ENCODE measurements around the gene MCL1.
A peak's percentile ranks its signal among the peaks of the same experiment; 100 is the strongest.
"Not testable (repeated sequence)": the region's sequence is repeated elsewhere in the genome, so short reads cannot be mapped to it uniquely, and the experiment has no call there.

MCL1 gene

GRCh38 chr1:150601540-150601939 lies 22.1 kb upstream of the MCL1 start:
- no peak for DNase-seq

DNA sequence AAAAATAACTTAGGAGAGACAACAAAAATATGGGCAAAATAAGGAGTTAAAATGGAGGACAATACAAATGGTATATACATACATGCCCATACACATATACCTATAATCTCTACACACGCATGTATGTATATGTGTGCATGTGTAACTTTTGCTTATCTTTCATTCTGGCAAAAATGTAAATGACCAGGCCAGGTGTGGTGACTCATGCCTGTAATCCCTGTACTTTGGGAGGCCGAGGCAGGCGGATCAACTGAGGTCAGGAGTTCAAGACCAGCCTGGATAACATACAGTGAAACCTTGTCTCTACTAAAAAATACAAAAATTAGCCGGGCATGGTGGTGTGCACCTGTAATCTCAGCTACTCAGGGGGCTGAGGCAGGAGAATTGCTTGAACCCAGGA lies 18.9 kb upstream of the MCL1 start:
- DNase-seq: not testable (repeated sequence)

GRCh38 chr1:150596976-150597375 lies 17.6 kb upstream of the MCL1 start:
- DNase-seq: no peak

DNA sequence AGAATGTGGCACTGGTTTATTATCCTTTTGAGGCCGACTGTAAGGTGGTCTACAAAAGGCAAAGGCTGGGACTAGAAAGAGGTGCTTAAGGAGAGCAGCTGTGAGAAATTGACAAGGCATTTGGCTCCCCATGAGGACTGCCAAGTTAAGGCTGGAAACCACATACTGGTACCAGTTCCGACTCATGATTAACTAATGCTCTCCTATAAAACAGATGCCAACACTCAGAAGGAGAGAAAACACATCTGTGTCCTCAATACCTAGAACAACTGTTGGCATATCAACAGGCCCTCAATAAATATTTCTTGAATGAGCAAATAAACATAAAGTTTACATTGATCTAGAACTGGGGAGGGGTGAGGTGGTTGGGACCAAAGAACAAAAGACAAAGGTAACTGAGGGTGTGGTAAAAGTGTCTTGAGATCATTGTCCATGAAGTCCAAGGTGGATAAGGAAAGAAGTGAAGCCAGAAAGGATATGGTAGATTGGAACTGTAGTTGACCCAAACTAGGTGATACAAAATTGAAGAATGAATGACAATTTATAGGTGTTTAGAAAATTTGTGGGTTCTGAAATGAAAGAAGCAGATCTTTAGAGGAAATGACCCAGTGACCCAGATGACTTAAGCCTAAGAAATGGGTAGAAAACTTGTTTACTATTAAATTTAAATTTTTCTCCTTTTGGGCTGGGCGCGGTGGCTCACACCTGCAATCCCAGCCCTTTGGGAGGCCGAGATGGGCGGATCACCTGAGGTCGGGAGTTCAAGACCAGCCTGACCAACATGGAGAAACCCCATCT lies 16.9 kb upstream of the MCL1 start:
- DNase-seq: no peak

DNA sequence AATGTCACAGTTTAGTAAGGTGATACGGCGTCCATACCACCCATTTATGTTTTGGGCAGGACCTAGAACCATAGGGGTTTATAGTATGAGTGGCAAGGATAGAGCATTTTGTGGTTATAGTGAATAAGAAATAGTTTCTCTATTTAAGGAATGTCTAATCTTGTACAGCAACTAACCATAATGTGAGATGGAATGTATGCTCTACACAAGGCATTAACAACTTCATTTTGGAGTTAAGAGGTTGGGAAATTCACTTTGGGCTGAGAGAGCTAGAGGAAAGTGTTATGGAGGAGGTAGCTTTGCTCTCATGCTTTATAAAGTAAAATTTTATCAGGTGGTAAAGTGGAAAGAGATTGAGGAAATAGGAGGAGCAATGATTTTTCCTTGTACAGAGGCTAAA lies 3.0 kb upstream of the MCL1 start:
- DNase-seq: no peak

DNA sequence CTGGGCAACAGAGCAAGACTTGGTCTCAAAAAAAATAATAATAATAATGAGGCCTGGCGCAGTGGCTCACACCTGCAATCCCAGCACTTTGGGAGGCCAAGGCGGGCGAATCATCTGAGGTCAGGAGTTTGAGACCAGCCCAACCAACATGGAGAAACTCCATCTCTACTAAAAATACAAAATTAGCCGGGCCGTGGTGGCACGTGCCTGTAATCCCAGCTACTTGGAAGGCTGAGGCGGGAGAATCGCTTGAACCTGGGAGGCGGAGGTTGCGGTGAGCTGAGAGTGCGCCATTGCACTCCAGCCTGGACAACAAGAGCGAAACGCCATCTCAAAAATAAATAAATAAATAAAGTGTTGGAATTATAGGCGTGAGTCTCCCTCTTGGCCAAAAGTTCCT lies 2.6 kb upstream of the MCL1 start:
- not testable (repeated sequence) for DNase-seq

DNA sequence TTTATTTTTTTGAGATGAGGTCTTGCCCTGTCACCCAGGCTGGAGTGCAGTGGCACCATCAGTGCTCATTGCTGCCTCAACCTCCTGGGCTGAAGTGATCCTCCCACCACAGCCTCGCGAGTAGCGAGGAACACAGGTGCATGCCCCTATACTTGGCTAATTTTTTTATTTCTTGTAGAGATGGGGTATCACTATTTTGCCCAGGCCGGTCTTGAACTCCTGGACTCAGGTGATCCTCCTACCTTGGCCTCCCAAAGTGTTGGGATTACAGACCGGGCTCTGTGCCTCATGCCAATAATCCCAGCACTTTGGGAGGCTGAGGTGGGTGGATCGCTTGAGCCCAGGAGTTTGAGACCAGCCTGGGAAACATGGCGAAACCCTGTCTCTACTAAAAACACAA lies 2.0 kb upstream of the MCL1 start:
- DNase-seq: not testable (repeated sequence)

- not testable (repeated sequence) for DNase-seq
Observed at GRCh38 chr1:150580966-150581365, 1.6 kb upstream of the MCL1 start.

DNA sequence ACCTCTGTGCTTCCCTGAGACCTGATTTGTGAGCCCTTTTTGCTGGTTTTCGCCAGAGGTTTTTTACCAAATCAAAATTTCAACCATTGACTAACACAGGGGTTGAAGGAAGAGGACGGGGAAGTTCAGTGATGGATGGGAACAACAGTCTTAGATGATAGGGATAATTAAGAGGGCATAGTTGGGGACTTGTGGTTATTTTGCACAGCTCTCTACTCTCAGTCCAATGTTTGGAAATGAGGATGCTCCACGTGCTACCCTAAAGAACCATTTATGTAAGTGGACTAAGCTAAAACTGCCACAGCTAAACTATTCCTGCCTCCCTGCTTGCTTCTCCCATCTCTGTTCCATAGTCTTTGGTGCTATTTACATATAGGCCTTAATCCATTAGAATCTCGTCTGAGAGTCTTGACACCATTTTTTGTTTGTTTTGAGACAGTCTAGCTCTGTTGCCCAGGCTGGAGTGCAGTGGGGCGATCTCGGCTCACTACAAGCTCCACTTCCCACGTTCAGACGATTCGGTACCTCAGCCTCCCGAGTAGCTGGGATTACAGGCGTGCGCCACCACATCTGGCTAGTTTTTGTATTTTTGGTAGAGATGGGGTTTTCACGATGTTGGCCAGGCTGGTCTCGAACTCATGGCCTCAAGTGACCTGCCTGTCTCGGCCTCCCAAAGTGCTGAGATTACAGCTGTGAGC lies 684 bp upstream of the MCL1 start:
- no peak for DNase-seq

DNA sequence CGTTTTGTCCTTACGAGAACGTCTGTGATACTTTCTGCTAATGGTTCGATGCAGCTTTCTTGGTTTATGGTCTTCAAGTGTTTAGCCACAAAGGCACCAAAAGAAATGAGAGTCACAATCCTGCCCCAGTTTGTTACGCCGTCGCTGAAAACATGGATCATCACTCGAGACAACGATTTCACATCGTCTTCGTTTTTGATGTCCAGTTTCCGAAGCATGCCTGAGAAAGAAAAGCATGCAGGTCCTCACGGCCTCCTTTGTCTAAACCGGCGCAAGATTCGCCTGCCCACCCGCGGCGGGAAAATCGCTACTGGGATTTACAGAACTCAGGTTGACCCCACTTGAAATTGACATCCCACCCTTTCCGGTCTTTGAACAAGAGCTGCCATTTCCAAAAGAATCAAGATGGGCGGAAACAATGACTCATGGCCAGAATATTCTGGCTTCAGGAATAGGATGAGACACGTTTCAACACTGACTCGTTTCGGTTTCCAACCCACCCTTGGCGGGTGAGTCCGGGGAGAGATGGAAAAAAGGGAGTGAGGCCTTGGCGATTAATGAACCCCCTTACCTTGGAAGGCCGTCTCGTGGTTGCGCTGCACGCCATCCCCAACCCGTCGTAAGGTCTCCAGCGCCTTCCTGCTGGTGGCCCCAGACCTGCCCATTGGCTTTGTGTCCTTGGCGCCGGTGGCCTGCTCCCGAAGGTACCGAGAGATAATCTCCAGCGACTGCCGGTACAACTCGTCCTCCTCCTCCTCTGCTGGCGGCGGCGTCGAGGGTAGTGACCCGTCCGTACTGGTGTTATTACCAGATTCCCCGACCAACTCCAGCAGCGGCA lies 919 bp downstream of the MCL1 start:
- peak; percentile 69 for DNase-seq

DNA sequence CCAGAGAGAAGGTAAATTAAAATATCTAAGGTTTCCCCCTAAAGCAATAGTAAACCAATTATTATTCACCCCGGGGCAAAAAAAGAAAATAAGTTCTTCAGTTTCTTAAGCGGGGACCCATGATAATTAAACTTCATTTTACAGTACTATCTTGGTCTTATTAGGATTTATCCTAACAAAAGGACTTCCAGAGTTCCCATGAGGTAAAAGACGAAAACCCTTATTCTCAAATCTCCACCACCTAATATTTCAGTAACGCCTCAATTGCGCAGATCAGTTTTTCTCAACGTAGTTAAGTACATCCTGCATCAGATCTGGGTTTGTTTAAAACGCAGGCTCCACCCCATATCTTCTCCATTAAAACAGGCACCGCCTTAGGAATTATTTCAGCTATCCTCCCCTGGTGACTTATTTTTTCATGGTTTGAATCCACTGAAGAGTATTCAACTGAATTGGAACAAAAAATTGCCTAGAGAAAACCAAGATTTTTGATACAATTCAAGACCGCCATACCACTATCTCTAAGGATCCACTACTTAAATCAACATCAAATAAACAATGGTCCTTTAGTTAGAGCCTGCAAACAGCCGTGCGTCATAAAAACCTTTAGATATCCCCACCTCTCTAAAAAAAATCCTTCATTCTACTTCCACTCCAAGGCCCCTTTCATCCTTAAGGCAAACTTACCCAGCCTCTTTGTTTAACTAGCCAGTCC lies 1.7 kb downstream of the MCL1 start:
- DNase-seq: peak; percentile 21

DNA sequence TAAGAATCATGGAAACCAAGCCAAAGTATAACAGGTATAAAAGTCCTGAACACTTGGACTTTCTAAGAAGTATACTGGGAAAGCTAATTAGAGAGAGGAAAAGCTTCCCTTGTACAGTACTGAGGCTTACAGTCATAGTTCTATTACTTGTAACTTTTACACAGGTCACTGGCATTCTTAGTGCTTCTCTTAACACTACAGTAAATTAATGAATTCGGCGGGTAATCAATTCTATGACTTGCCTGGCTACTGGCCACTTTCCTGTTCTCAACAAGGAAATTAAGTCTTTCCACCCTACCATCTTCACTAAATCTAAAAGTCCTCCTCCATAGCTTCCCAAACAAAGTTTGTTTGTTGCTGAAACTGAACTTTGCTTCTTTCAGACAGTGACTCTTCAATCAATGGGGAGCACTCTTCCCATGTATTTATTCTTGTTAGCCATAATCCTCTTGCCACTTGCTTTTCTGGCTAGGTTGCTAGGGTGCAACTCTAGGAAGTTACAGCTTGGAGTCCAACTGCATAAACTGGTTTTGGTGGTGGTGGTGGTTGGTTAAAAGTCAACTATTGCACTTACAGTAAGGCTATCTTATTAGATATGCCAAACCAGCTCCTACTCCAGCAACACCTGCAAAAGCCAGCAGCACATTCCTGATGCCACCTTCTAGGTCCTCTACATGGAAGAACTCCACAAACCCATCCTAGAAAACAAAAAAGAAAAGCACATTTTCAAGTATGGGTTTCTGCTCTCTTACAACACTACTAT lies 2.4 kb downstream of the MCL1 start:
- DNase-seq: no peak

- no peak for DNase-seq
Observed at GRCh38 chr1:150576367-150576711, 3.1 kb downstream of the MCL1 start.

GRCh38 chr1:150575518-150576366 lies 3.7 kb downstream of the MCL1 start:
- no peak for DNase-seq

DNA sequence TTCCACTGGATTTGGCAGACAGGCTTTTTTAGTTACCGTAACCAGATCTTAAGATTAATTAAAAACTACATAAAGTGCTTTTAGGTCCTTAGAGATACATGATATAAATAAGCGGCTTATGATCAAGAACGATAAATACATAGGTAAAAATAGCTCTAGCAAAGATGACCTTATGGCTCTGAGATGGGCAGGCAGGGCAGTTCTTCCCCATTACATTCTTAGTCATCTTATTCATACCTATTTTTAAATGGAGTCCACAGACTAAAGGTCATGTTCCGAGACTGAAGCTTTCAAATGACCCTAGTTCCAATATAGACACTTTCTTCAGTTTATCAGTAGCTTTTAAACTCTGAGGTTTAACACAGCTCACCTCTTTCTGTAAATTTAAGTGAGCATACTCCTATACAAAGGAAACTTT lies 4.3 kb downstream of the MCL1 start:
- DNase-seq: no peak

GRCh38 chr1:150574260-150575071 lies 4.9 kb downstream of the MCL1 start:
- no peak for DNase-seq

- DNase-seq: not testable (repeated sequence)
Observed at GRCh38 chr1:150573648-150574071, 5.8 kb downstream of the MCL1 start.

DNA sequence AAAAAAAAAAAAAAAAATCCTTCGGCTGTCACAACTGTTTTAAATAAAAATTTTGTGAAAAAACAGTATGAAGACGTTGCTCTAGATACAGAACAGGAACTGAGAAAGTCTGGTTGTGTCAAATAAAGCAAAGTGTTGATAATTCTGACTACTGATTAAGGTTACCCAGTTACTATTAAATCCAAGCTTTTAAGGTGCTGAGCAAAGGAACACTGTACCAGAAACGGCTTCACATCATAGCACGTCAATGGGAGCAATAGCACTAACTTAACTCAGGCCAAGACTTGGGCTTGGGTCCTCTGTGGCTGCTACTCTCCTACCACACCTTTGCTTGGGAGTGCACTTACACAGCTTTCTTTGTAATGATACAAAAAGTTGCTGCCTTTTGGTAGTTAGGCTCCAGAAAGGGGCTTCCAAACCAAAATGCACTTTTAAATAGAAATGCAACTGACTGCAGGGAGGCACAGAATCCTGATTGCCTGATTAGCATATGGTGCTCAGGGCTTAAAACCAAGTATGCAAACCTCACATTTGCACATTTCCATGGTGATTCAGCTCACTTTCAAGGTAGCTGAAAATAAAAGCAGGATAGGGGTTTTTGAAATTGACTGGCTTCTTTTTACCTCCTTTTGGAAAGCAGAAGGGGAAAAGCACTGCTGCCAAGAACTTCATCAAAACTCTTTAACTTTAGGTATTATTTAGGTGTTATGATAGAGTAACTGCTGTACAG lies 6.3 kb downstream of the MCL1 start:
- no peak for DNase-seq

- DNase-seq: no peak
Observed at GRCh38 chr1:150568594-150568966, 10.8 kb downstream of the MCL1 start.

Measured in NCI-H748 treated with DMSO at 0.1 percent for 48 hours (cell line).